HG02943 (cell line): ENCODE data around the gene PGPEP1.
"Not testable (repeated sequence)": the region's sequence is repeated elsewhere in the genome, so short reads cannot be mapped to it uniquely, and the experiment has no call there.

Experiments
- ATAC-seq: cut with Tn5 transposase; IDR thresholded peaks from one replicate; pipeline ENCODE4 v1.9.1; 2021; ENCODE audit warnings: mild to moderate bottlenecking, low read depth, moderate library complexity; ENCODE audit not compliant: unreplicated experiment

The PGPEP1 gene

GRCh38 chr19:18308051-18308947 lies 32.1 kb upstream of the PGPEP1 start:
- ATAC-seq: no peak

GRCh38 chr19:18308948-18309325 lies 31.5 kb upstream of the PGPEP1 start:
- ATAC-seq: no peak

- no peak for ATAC-seq
These were observed 30.8 kb upstream of the PGPEP1 start for GRCh38 chr19:18309525-18310064.

GRCh38 chr19:18310118-18310909 lies 30.1 kb upstream of the PGPEP1 start:
- ATAC-seq: no peak

GRCh38 chr19:18310966-18311365 lies 29.4 kb upstream of the PGPEP1 start:
- ATAC-seq: no peak

GRCh38 chr19:18311502-18312091 lies 28.8 kb upstream of the PGPEP1 start:
- no peak for ATAC-seq

GRCh38 chr19:18312092-18312534 lies 28.3 kb upstream of the PGPEP1 start:
- no peak for ATAC-seq

- no peak for ATAC-seq
These were observed 27.0 kb upstream of the PGPEP1 start for GRCh38 chr19:18313398-18313797.

- ATAC-seq: no peak
These were observed 22.2 kb upstream of the PGPEP1 start for GRCh38 chr19:18317961-18318800.

GRCh38 chr19:18319591-18320135 lies 20.7 kb upstream of the PGPEP1 start:
- no peak for ATAC-seq

- no peak for ATAC-seq
These were observed 19.3 kb upstream of the PGPEP1 start for GRCh38 chr19:18320865-18321733.

- ATAC-seq: no peak
These were observed 18.7 kb upstream of the PGPEP1 start for GRCh38 chr19:18321734-18322102.

GRCh38 chr19:18322318-18322758 lies 18.1 kb upstream of the PGPEP1 start:
- no peak for ATAC-seq

- ATAC-seq: peak; percentile 86
These were observed 17.5 kb upstream of the PGPEP1 start, which contains the start of gene LSM4 for GRCh38 chr19:18322759-18323460. TSS of gene LSM4 (minus strand) at chr19:18323076. CDS start at chr19:18323020, 56 bp downstream.

GRCh38 chr19:18324373-18324731 lies 16.0 kb upstream of the PGPEP1 start:
- ATAC-seq: not testable (repeated sequence)

GRCh38 chr19:18326772-18327171 lies 13.6 kb upstream of the PGPEP1 start:
- no peak for ATAC-seq

- ATAC-seq: peak; percentile 71
These were observed 11.9 kb upstream of the PGPEP1 start for GRCh38 chr19:18328340-18329034.

- ATAC-seq: no peak
These were observed 11.4 kb upstream of the PGPEP1 start for GRCh38 chr19:18329035-18329376.
